Peyer's patch (tissue), 4 donors: ENCODE results near the gene CTSW. TPM values are rescaled to one million over a fixed set of nuclear protein-coding genes. Genes with fewer than 3 reads are reported as not detected.
A peak's percentile ranks its signal among the peaks of the same experiment; 100 is the strongest.

Experiments
- DNase-seq, 3 donors: peaks; one replicate each; pipeline ENCODE4 v3.0.0-alpha.2; 2017 to 2019
- H3K27ac ChIP-seq, 4 donors: fragments of 200-600 bp; sonication (generic); one replicate each; pipeline ENCODE4 v1.5.1; 2016 to 2019
- H3K27me3 ChIP-seq, 2 donors: fragments of 200-600 bp; sonication (generic); one replicate each; pipeline ENCODE4 v1.5.1; 2019
- H3K36me3 ChIP-seq, 3 donors: fragments of 200-600 bp; sonication (generic); one replicate each; pipeline ENCODE4 v1.5.1; 2016 to 2019
- H3K4me1 ChIP-seq, 4 donors: fragments of 200-600 bp; sonication (generic); one replicate each; pipeline ENCODE4 v1.5.1; 2016 to 2019
- H3K4me3 ChIP-seq, 4 donors: fragments of 200-600 bp; sonication (generic); 1 replicate in 3 of 4; 2 replicates in 1 of 4; pipeline ENCODE4 v1.5.1; 2016 to 2019; ENCODE audit warnings: mild to moderate bottlenecking in 1 of 4
- H3K9me3 ChIP-seq, 4 donors: fragments of 200-600 bp; sonication (generic); one replicate each; pipeline ENCODE4 v1.5.1; 2016 to 2019; ENCODE audit warnings: mild to moderate bottlenecking in 1 of 4
- CTCF ChIP-seq, 6 experiments: fragments of 450-650 bp in 4 of 6; fragments of 200-600 bp in 2 of 6; sonication (generic) in 1 of 6; IDR thresholded peaks; one replicate each; pipeline ENCODE4 v1.5.1; 2017 to 2019; ENCODE audit warnings: antibody characterized with exemption in 6 of 6, mild to moderate bottlenecking in 3 of 6, moderate library complexity in 1 of 6
- POLR2A ChIP-seq, 2 donors: fragments of 450-650 bp; IDR thresholded peaks; one replicate each; pipeline ENCODE4 v1.5.1; 2017; ENCODE audit warnings: antibody characterized with exemption in 2 of 2, mild to moderate bottlenecking in 2 of 2, moderate library complexity in 2 of 2
- total RNA-seq, 4 donors: library from RNA; depleted of rRNA; stranded (reverse); fragments of >200 nt; gene quantifications; one replicate each; pipeline ENCODE4 v1.1.0, GENCODE V29; 2016

The CTSW gene
- total RNA-seq, 4 donors from 2014 or later, result 1.3 to 1.9 TPM; not detected in 2

DNA sequence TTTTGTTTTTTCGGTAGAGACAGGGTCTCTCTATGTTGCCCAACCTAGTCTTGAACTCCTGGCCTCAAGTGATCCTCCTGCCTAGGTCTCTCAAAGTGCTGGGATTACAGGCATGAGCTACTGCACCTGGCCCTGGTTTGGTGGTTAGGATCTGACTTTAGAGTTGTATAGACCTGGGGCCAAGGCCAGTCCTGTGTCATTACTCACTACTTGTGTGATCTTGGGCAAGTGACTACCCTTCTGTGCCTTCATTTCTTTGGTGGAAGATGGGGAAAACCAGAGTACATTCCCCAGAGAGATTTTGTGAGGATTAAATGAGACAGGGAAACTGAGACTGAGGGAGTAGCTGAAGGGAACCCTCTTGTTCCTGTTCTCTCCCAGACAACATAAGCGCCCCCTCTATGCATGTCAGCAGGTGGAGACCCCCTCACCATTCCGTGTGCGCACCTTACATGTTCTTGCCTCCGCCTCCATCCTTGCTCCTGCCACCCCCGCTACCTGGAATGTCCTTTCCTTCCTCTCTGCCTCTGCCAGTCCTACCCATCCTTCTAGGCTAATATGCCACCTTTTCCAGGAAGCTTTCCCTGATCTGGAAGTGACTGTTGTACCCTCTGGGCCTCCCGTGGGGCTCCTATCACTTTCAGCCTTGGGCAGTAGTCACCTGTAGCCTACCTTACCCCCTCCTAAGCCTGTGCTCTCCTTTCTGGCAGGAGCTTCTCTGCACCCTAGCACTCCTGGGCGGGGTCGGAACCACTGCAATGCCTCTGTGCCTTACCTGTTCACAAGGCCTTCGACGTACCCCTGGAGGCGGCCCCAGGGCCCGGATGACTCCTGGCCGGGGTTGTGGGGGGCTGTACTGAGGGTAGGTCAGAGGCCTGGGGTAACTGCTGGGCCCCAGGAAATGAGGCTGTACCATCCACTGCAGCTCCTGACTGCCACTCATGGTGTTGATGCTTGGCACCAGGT lies 16.7 kb downstream of the CTSW start:
- H3K27me3 ChIP-seq, result peaks cover 0 to 5% of the 10 kb centered on the region in 2 donors

GRCh38 chr11:65897020-65897471 lies 17.4 kb downstream of the CTSW start:
- no peak for DNase-seq
- Histone ChIP-seq H3K4me1 (peaks cover 10 to 38% (median 30%) of the 10 kb centered on the region in 4 donors), H3K9me3 (no peaks in the 10 kb centered on the region), H3K36me3 (no peaks in the 10 kb centered on the region), H3K27me3 (peaks cover 0 to 5% of the 10 kb centered on the region in 2 donors), H3K27ac (no peak overlapping the region), H3K4me3 (no peak overlapping the region)
- TF ChIP-seq CTCF (IDR thresholded peaks at IDR 0.05) (no peak), POLR2A (IDR thresholded peaks at IDR 0.05) (no peak)

More for the DNA sequence above, 16.7 kb downstream of the CTSW start:
- H3K9me3 ChIP-seq, result no peaks in the 10 kb centered on the region
- no peaks in the 10 kb centered on the region for H3K36me3 ChIP-seq
- H3K4me3 ChIP-seq, result no peak overlapping the region
- no peak for DNase-seq
- peaks cover 10 to 46% (median 36%) of the 10 kb centered on the region in 4 donors for H3K4me1 ChIP-seq
- TF ChIP-seq CTCF (IDR thresholded peaks at IDR 0.05), result no peak
- no peak for TF ChIP-seq POLR2A (IDR thresholded peaks at IDR 0.05)
- no peak overlapping the region for H3K27ac ChIP-seq

GRCh38 chr11:65898656-65899355 lies 19.2 kb downstream of the CTSW start:
- no peaks in the 10 kb centered on the region for H3K9me3 ChIP-seq
- no peaks in the 10 kb centered on the region for H3K36me3 ChIP-seq
- peaks cover 10 to 23% (median 17%) of the 10 kb centered on the region in 4 donors for H3K4me1 ChIP-seq
- peak overlapping the region in 1 of 4 donors; percentile 59 for H3K27ac ChIP-seq
- DNase-seq, result no peak
- no peak for TF ChIP-seq POLR2A (IDR thresholded peaks at IDR 0.05)
- TF ChIP-seq CTCF (IDR thresholded peaks at IDR 0.05), result no peak
- peak overlapping the region; percentile 41 to 68 (median 57) for H3K4me3 ChIP-seq
- peaks cover 0 to 5% of the 10 kb centered on the region in 2 donors for H3K27me3 ChIP-seq

GRCh38 chr11:65899356-65900124 lies 19.9 kb downstream of the CTSW start:
- H3K9me3 ChIP-seq, result no peaks in the 10 kb centered on the region
- H3K36me3 ChIP-seq, result no peaks in the 10 kb centered on the region
- peak overlapping the region; percentile 41 to 68 (median 57) for H3K4me3 ChIP-seq
- H3K4me1 ChIP-seq, result peaks cover 10 to 22% (median 15%) of the 10 kb centered on the region in 4 donors
- DNase-seq, result peak in 2 of 3 donors; percentile 79
- TF ChIP-seq POLR2A (IDR thresholded peaks at IDR 0.05), result no peak
- no peak for TF ChIP-seq CTCF (IDR thresholded peaks at IDR 0.05)
- H3K27ac ChIP-seq, result peak overlapping the region; percentile 16 to 62 (median 52)
- H3K27me3 ChIP-seq, result peaks cover 0 to 5% of the 10 kb centered on the region in 2 donors
